Endothelial cell of umbilical vein (primary cell): Measurements from ENCODE around the gene MED15.

Experiments used
- EZH2 ChIP-seq: IDR thresholded peaks from 2 replicates; pipeline ENCODE4 v1.6.1; 2012; ENCODE audit warnings: borderline replicate concordance, low read depth, mild to moderate bottlenecking, moderate library complexity, low read length, inconsistent platforms; ENCODE audit not compliant: severe bottlenecking
- FOS ChIP-seq: IDR thresholded peaks from 2 replicates; pipeline ENCODE4 v1.6.1; 2011; ENCODE audit warnings: mild to moderate bottlenecking, low read length, moderate library complexity, borderline replicate concordance; ENCODE audit not compliant: insufficient read depth
- GATA2 ChIP-seq: IDR thresholded peaks from 2 replicates; pipeline ENCODE4 v1.7.0; 2011; ENCODE audit warnings: low read depth, mild to moderate bottlenecking, moderate library complexity, mixed read lengths, low read length; ENCODE audit not compliant: insufficient read length, insufficient read depth
- JUN ChIP-seq: IDR thresholded peaks from 2 replicates; pipeline ENCODE4 v1.6.1; 2011; ENCODE audit warnings: borderline replicate concordance, low read depth; ENCODE audit not compliant: insufficient read length, insufficient read depth
- MAX ChIP-seq: IDR thresholded peaks from 2 replicates; pipeline ENCODE4 v1.6.1; 2011; ENCODE audit not compliant: insufficient read depth, insufficient read length
- MYC ChIP-seq: IDR thresholded peaks from one replicate; pipeline ENCODE4 v1.6.1; 2011; ENCODE audit warnings: mild to moderate bottlenecking, low read depth, low read length
- POLR2A ChIP-seq: IDR thresholded peaks from 2 replicates; pipeline ENCODE4 v1.6.1; 2012; ENCODE audit warnings: low read depth, mild to moderate bottlenecking, control low read depth, low read length
- POLR2AphosphoS5 ChIP-seq: IDR thresholded peaks from 2 replicates; pipeline ENCODE4 v1.6.1; 2012; ENCODE audit warnings: low read depth, mild to moderate bottlenecking, control low read depth, low read length, moderate library complexity; ENCODE audit not compliant: insufficient read depth
- TF ChIP-seq, protein P1 (sequence below), 2 donors: IDR thresholded peaks; 1 replicate in 1 of 2; 2 replicates in 1 of 2; pipeline ENCODE4 v1.5.1; 2011; ENCODE audit warnings: low read length in 2 of 2, mild to moderate bottlenecking in 2 of 2, moderate library complexity in 2 of 2, control low read depth in 1 of 2, inconsistent platforms in 1 of 2, low read depth in 1 of 2; ENCODE audit not compliant: insufficient read depth in 1 of 2; ENCODE audit errors: extremely low read depth in 1 of 2

GRCh38 chr22:20622650-20623339 lies 115.4 kb downstream of the MED15 start:
- TF ChIP-seq POLR2A = no peak
- TF ChIP-seq, protein P1, sequence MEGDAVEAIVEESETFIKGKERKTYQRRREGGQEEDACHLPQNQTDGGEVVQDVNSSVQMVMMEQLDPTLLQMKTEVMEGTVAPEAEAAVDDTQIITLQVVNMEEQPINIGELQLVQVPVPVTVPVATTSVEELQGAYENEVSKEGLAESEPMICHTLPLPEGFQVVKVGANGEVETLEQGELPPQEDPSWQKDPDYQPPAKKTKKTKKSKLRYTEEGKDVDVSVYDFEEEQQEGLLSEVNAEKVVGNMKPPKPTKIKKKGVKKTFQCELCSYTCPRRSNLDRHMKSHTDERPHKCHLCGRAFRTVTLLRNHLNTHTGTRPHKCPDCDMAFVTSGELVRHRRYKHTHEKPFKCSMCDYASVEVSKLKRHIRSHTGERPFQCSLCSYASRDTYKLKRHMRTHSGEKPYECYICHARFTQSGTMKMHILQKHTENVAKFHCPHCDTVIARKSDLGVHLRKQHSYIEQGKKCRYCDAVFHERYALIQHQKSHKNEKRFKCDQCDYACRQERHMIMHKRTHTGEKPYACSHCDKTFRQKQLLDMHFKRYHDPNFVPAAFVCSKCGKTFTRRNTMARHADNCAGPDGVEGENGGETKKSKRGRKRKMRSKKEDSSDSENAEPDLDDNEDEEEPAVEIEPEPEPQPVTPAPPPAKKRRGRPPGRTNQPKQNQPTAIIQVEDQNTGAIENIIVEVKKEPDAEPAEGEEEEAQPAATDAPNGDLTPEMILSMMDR (IDR thresholded peaks at IDR 0.05; ENCODE audit: extremely low read depth in 1 of 2, insufficient read depth in 1 of 2, low read depth in 1 of 2, low read length in 2 of 2) = no peak
- TF ChIP-seq MYC = no peak
- TF ChIP-seq EZH2 = no peak
- TF ChIP-seq POLR2AphosphoS5 = no peak
- no peak for TF ChIP-seq MAX
- TF ChIP-seq GATA2 = no peak
- no peak for TF ChIP-seq JUN
- TF ChIP-seq FOS = no peak
